GM12872 (cell line): ENCODE data around the gene CCDC47.

ENCODE experiments used
- TF ChIP-seq, protein P1 (sequence below): IDR thresholded peaks from 3 replicates; pipeline ENCODE4 v1.5.1; 2011; ENCODE audit warnings: low read depth, mild to moderate bottlenecking, low read length, moderate library complexity; ENCODE audit not compliant: insufficient read depth

CCDC47 gene

GRCh38 chr17:63780928-63781327, 7.5 kb upstream of the CCDC47 start:
- TF ChIP-seq, protein P1, sequence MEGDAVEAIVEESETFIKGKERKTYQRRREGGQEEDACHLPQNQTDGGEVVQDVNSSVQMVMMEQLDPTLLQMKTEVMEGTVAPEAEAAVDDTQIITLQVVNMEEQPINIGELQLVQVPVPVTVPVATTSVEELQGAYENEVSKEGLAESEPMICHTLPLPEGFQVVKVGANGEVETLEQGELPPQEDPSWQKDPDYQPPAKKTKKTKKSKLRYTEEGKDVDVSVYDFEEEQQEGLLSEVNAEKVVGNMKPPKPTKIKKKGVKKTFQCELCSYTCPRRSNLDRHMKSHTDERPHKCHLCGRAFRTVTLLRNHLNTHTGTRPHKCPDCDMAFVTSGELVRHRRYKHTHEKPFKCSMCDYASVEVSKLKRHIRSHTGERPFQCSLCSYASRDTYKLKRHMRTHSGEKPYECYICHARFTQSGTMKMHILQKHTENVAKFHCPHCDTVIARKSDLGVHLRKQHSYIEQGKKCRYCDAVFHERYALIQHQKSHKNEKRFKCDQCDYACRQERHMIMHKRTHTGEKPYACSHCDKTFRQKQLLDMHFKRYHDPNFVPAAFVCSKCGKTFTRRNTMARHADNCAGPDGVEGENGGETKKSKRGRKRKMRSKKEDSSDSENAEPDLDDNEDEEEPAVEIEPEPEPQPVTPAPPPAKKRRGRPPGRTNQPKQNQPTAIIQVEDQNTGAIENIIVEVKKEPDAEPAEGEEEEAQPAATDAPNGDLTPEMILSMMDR: no peak

DNA sequence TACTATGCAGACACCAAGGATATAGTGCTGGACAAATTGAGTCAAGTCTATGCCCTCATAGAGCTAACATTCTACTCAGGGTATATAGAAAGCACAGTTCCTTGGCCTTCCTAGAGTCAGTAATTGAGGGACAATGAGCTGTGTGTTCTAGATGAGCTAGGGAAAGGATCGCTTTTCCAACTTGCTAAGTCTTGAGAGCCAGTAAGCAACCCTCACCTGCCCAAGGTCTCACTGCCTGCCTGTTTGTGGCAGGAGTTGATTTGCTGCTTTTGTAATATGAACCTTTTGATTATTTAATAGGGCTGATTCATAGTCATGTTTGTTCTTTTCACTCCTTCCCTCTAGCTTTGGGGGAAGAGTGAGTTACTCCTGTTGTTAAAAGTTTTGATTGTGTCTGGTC, 7.1 kb upstream of the CCDC47 start:
- TF ChIP-seq, protein P1: no peak

DNA sequence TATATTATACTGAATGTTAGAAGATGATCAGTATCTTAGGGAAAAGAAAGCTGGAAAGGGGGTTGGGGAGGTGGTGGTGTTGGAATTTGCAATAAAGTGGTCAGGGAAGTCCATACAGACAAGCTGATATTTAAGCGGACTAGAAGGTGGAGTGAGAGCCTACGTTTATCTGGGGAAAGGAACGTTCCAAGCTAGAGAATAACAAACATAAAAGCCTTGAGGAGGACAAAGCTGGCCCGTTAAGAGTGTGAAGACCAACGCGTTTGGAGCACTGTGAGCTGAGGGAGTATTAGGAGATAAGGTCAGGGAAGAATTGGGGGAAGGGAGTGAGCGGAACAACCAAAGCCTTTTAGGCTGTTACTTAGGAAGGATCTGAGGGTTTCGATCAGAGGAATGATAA, 2.0 kb upstream of the CCDC47 start:
- TF ChIP-seq, protein P1: no peak

DNA sequence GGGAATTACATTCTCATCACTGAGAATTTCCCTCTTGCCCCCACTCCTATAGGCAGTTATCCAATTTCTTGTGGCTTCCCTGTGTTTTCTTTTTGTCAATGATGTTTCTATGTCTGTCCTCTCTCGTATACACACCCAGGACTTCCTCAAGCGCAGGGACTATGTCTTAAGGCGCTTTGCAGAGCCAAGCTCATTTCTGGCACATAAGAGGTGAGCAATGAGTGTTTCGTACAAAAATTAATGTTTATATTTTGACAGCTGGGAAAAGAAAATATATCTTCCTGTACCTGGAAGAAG, 1.5 kb upstream of the CCDC47 start:
- TF ChIP-seq, protein P1: no peak

GRCh38 chr17:63774141-63774968, 958 bp upstream of the CCDC47 start, which contains the start of gene DDX42:
DDX42 (plus strand) TSS chr17:63774170; CDS start chr17:63787050, 12,880 bp downstream.
- TF ChIP-seq, protein P1: no peak

DNA sequence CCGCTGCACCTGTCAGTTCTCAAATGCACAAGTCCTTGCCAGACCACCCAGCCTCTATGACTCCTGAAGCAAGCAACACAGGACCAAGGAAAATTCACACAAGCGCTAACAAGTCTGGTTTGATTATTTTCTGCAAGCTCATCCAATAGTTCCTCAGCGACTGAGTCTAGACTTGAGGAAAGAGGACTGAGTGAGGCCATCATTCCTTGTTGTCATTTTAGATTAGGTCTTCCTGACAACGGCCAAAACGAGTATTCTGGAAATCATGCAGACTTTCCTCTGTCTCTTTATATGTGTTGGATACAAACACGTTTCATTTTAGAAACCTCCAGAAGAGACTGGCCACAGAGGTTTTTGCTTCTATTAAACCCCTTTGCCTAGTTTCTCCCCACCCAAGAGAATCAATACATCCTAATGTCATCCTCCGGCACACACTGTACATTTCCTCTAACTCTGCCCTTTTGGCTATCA, 561 bp downstream of the CCDC47 start:
- TF ChIP-seq, protein P1: no peak

GRCh38 chr17:63768433-63768832, 5.0 kb downstream of the CCDC47 start:
- TF ChIP-seq, protein P1: no peak

- TF ChIP-seq, protein P1: no peak
Observed at GRCh38 chr17:63766754-63767153, 6.6 kb downstream of the CCDC47 start.
